H9 (cell line): Measurements from ENCODE around the gene PRIMPOL. TPM values are rescaled to one million over a fixed set of nuclear protein-coding genes. Genes with fewer than 3 reads are reported as not detected.

Source experiments
- DNase-seq: peaks from one replicate; pipeline ENCODE4 v3.0.0-alpha.2; 2017
- H2AFZ ChIP-seq: one replicate; pipeline ENCODE4 v1.6.1; 2013; ENCODE audit warnings: mild to moderate bottlenecking, low read length, control low read depth, moderate library complexity
- H2AK5ac ChIP-seq: 2 replicates; pipeline ENCODE4 v1.6.1; 2013; ENCODE audit warnings: low read length, control low read depth, mixed read lengths; ENCODE audit not compliant: insufficient read length
- H2BK120ac ChIP-seq: one replicate; pipeline ENCODE4 v1.6.1; 2013; ENCODE audit warnings: low read depth, mild to moderate bottlenecking, low read length, control low read depth, inconsistent platforms; ENCODE audit not compliant: poor library complexity, severe bottlenecking
- H2BK12ac ChIP-seq: 2 replicates; pipeline ENCODE4 v1.6.1; 2013; ENCODE audit warnings: low read length, control low read depth, mixed read lengths, low read depth; ENCODE audit not compliant: insufficient read length
- H2BK15ac ChIP-seq: 2 replicates; pipeline ENCODE4 v1.6.1; 2013; ENCODE audit warnings: low read depth, low read length, control low read depth
- H2BK20ac ChIP-seq: one replicate; pipeline ENCODE4 v1.6.1; 2013; ENCODE audit warnings: low read depth, mild to moderate bottlenecking, low read length, control low read depth, inconsistent platforms; ENCODE audit not compliant: poor library complexity, severe bottlenecking
- H2BK5ac ChIP-seq: 2 replicates; pipeline ENCODE4 v1.6.1; 2013; ENCODE audit warnings: low read length, control low read depth, mixed read lengths; ENCODE audit not compliant: insufficient read length
- H3K14ac ChIP-seq: 2 replicates; pipeline ENCODE4 v1.6.1; 2013; ENCODE audit warnings: low read length, control low read depth; ENCODE audit not compliant: insufficient read depth
- H3K18ac ChIP-seq: 2 replicates; pipeline ENCODE4 v1.6.1; 2013; ENCODE audit warnings: low read depth, mild to moderate bottlenecking, mixed read lengths, low read length, control low read depth; ENCODE audit not compliant: insufficient read length
- H3K23ac ChIP-seq: 2 replicates; pipeline ENCODE4 v1.6.1; 2013; ENCODE audit warnings: low read length, control low read depth, mixed read lengths, low read depth; ENCODE audit not compliant: insufficient read length
- H3K23me2 ChIP-seq: 2 replicates; pipeline ENCODE4 v1.6.1; 2013; ENCODE audit warnings: low read depth, mild to moderate bottlenecking, mixed read lengths, low read length, control low read depth; ENCODE audit not compliant: insufficient read length, poor library complexity, severe bottlenecking
- H3K27ac ChIP-seq: 2 replicates; pipeline ENCODE4 v1.5.1; 2013; ENCODE audit warnings: low read length, control low read depth, mixed read lengths, low read depth; ENCODE audit not compliant: insufficient read length
- H3K27me3 ChIP-seq: 2 replicates; pipeline ENCODE4 v1.6.1; 2013; ENCODE audit warnings: low read length, control low read depth, inconsistent platforms; ENCODE audit not compliant: insufficient read depth
- H3K4ac ChIP-seq: 2 replicates; pipeline ENCODE4 v1.6.1; 2013; ENCODE audit warnings: low read depth, mild to moderate bottlenecking, control low read depth, inconsistent platforms, low read length, moderate library complexity
- H3K4me1 ChIP-seq: 2 replicates; pipeline ENCODE4 v1.6.1; 2013; ENCODE audit warnings: low read length, control low read depth, inconsistent platforms; ENCODE audit not compliant: insufficient read depth
- H3K4me2 ChIP-seq: 2 replicates; pipeline ENCODE4 v1.6.1; 2013; ENCODE audit warnings: low read length, control low read depth, mixed read lengths; ENCODE audit not compliant: insufficient read length, insufficient read depth
- H3K56ac ChIP-seq: 2 replicates; pipeline ENCODE4 v1.6.1; 2013; ENCODE audit warnings: low read depth, mild to moderate bottlenecking, mixed read lengths, low read length, control low read depth; ENCODE audit not compliant: insufficient read length
- H3K79me1 ChIP-seq: 2 replicates; pipeline ENCODE4 v1.6.1; 2013; ENCODE audit warnings: low read depth, mild to moderate bottlenecking, moderate library complexity, low read length, control low read depth, inconsistent platforms; ENCODE audit not compliant: insufficient read depth, poor library complexity, severe bottlenecking
- H3K79me2 ChIP-seq: 2 replicates; pipeline ENCODE4 v1.6.1; 2013; ENCODE audit warnings: low read length, control low read depth, inconsistent platforms; ENCODE audit not compliant: insufficient read depth
- H3K9ac ChIP-seq: 2 replicates; pipeline ENCODE4 v1.6.1; 2013; ENCODE audit warnings: low read length, control low read depth, mixed read lengths; ENCODE audit not compliant: insufficient read length; ENCODE audit errors: extremely low read depth
- H3K9me3 ChIP-seq: one replicate; pipeline ENCODE4 v1.6.1; 2013; ENCODE audit warnings: low read depth, low read length, inconsistent platforms; ENCODE audit not compliant: control insufficient read depth
- H3T11ph ChIP-seq: one replicate; pipeline ENCODE4 v1.6.1; 2013; ENCODE audit warnings: mild to moderate bottlenecking, low read length, control low read depth, inconsistent platforms
- H4K20me1 ChIP-seq: one replicate; pipeline ENCODE4 v1.6.1; 2013; ENCODE audit not compliant: control insufficient read depth, insufficient read length, insufficient read depth
- H4K5ac ChIP-seq: 2 replicates; pipeline ENCODE4 v1.6.1; 2013; ENCODE audit warnings: low read depth, mild to moderate bottlenecking, mixed read lengths, low read length, control low read depth; ENCODE audit not compliant: insufficient read length
- H4K8ac ChIP-seq: replicated peaks from 2 replicates; pipeline ENCODE4 v1.6.1; 2013; ENCODE audit warnings: low read length, control low read depth, mixed read lengths, low read depth; ENCODE audit not compliant: insufficient read length
- H4K91ac ChIP-seq: 2 replicates; pipeline ENCODE4 v1.6.1; 2013; ENCODE audit warnings: low read depth, mild to moderate bottlenecking, moderate library complexity, mixed read lengths, low read length, control low read depth; ENCODE audit not compliant: insufficient read length
- H3K27ac Mint-ChIP-seq, 3 experiments: 2 replicates in 2 of 3; 3 replicates in 1 of 3; pipeline ENCODE4 v1.8.0; 2020 to 2021; ENCODE audit warnings: mixed read lengths in 3 of 3, mild to moderate bottlenecking in 1 of 3, moderate library complexity in 1 of 3
- H3K27me3 Mint-ChIP-seq: 2 replicates; pipeline ENCODE4 v1.8.0; 2021; ENCODE audit warnings: low read depth, mild to moderate bottlenecking, moderate library complexity, mixed read lengths
- H3K36me3 Mint-ChIP-seq, 3 experiments: 2 replicates in 2 of 3; 3 replicates in 1 of 3; pipeline ENCODE4 v1.8.0; 2020 to 2021; ENCODE audit warnings: low read depth in 3 of 3, mixed read lengths in 3 of 3; ENCODE audit not compliant: insufficient read depth in 1 of 3
- H3K4me1 Mint-ChIP-seq, 2 experiments: 2 replicates each; pipeline ENCODE4 v1.8.0; 2020; ENCODE audit warnings: mixed read lengths in 2 of 2
- H3K4me3 Mint-ChIP-seq, 2 experiments: 2 replicates in 1 of 2; 3 replicates in 1 of 2; pipeline ENCODE4 v1.8.0; 2020 to 2021; ENCODE audit warnings: mild to moderate bottlenecking in 2 of 2, mixed read lengths in 2 of 2, moderate library complexity in 1 of 2
- H3K9me3 Mint-ChIP-seq, 2 experiments: 2 replicates in 1 of 2; 3 replicates in 1 of 2; pipeline ENCODE4 v1.8.0; 2020; ENCODE audit warnings: mild to moderate bottlenecking in 2 of 2, mixed read lengths in 2 of 2, moderate library complexity in 1 of 2
- CTCF ChIP-seq: fragments of 200-600 bp; sonication (generic); conservative IDR thresholded peaks from 3 replicates; pipeline ENCODE4 v1.8.0; 2021; ENCODE audit warnings: antibody characterized with exemption, mild to moderate bottlenecking
- WGBS: extraction: QIAGEN DNeasy Blood & Tissue Kit; methylation state at CpG from one replicate; pipeline ENCODE4 v1.1.7; 2013; ENCODE audit warnings: missing lambda C conversion rate, low lambda C conversion rate, mixed read lengths; ENCODE audit not compliant: insufficient read length; ENCODE audit errors: extremely low coverage; 5-methylcytosine and 5-hydroxymethylcytosine counted together
- total RNA-seq: library from RNA; stranded (reverse); gene quantifications from 2 replicates; pipeline ENCODE4 v1.2.1, GENCODE V29; 2021

The PRIMPOL gene
- total RNA-seq, 1 experiment from 2014 or later, result 4.9 TPM

GRCh38 chr4:184628103-184628502 is 21.4 kb upstream of the PRIMPOL start:
- no CpG with 5 or more reads among the region's 4 CpGs for WGBS

More at GRCh38 chr4:184628103-184628502, 21.4 kb upstream of the PRIMPOL start:
- H3K79me1 ChIP-seq, result no peaks in the 10 kb centered on the region
- H4K8ac ChIP-seq, result no peak overlapping the region
- H3K18ac ChIP-seq, result no peak overlapping the region
- TF ChIP-seq CTCF, result no peak
- no peak overlapping the region for H2AK5ac ChIP-seq
- peaks cover 47 to 58% of the 10 kb centered on the region in 2 experiments for H3K4me1 Mint-ChIP-seq
- no peaks in the 10 kb centered on the region for H3K23me2 ChIP-seq
- no peaks in the 10 kb centered on the region for H3K9me3 ChIP-seq
- peaks cover 6% of the 10 kb centered on the region; the same call in 1 of the 2 replicates for H3K4me1 ChIP-seq
- no peak overlapping the region for H2BK5ac ChIP-seq
- H3K23ac ChIP-seq, result no peak overlapping the region
- H3K27me3 ChIP-seq, result no peaks in the 10 kb centered on the region
- no peak overlapping the region for H3K56ac ChIP-seq
- no peaks in the 10 kb centered on the region for H3K79me2 ChIP-seq
- no peak overlapping the region for H2BK12ac ChIP-seq
- no peak overlapping the region for H2AFZ ChIP-seq
- H3K36me3 Mint-ChIP-seq, result peaks cover 59 to 83% (median 76%) of the 10 kb centered on the region in 3 experiments
- H3K9me3 Mint-ChIP-seq, result peaks cover 6% of the 10 kb centered on the region in 2 experiments; a peak in 4 of 5 replicates
- H3K9ac ChIP-seq, result no peak overlapping the region
- no peak overlapping the region for H3K4me3 Mint-ChIP-seq
- H3K14ac ChIP-seq, result no peak overlapping the region
- no peak overlapping the region for H2BK120ac ChIP-seq
- H3K27ac Mint-ChIP-seq, result no peak overlapping the region
- H4K20me1 ChIP-seq, result no peaks in the 10 kb centered on the region
- H3K4me2 ChIP-seq, result no peak overlapping the region
- no peak overlapping the region for H3K4ac ChIP-seq
- no peak overlapping the region for H3K27ac ChIP-seq
- no peak overlapping the region for H4K91ac ChIP-seq
- DNase-seq, result no peak
- H3T11ph ChIP-seq, result no peak overlapping the region
- no peak overlapping the region for H4K5ac ChIP-seq
- no peaks in the 10 kb centered on the region for H3K27me3 Mint-ChIP-seq
- no peak overlapping the region for H2BK15ac ChIP-seq
- H2BK20ac ChIP-seq, result no peak overlapping the region
